NCI-H2196 treated with DMSO at 0.1 percent for 48 hours (cell line): Measurements from ENCODE around the gene OR4A47.
"Not testable (repeated sequence)": the region's sequence is repeated elsewhere in the genome, so short reads cannot be mapped to it uniquely, and the experiment has no call there.

Experiments used
- DNase-seq: peaks from one replicate; lab custom pipeline; 2025; ENCODE audit not compliant: unreplicated experiment; lab: John Stamatoyannopoulos, UW

Gene OR4A47, protein sequence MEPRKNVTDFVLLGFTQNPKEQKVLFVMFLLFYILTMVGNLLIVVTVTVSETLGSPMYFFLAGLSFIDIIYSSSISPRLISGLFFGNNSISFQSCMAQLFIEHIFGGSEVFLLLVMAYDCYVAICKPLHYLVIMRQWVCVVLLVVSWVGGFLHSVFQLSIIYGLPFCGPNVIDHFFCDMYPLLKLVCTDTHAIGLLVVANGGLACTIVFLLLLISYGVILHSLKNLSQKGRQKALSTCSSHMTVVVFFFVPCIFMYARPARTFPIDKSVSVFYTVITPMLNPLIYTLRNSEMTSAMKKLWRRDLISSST

DNA sequence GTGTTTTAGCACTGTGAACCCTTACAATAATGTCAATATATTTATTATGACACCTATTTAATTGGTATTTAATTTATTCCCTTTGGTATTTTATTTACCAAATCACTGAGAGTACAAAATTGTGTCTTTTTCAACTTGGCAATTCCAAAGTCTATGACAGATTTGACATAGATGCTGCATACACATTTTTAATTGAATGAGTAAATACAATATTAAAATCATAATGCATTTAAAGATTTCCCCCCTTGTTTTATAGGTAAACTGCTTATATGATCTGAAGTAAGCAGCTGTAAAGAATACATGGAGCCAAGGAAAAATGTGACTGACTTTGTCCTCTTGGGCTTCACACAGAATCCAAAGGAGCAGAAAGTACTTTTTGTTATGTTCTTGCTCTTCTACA is at the start of gene OR4A47:
TSS of gene OR4A47 (plus strand) at position 301 of the 400 bp plus-strand sequence. CDS start at position 301, 0 bp downstream.
- DNase-seq = not testable (repeated sequence)

GRCh38 chr11:48455909-48456308 is 32.7 kb upstream of the OR4A47 start:
- DNase-seq = not testable (repeated sequence)

DNA sequence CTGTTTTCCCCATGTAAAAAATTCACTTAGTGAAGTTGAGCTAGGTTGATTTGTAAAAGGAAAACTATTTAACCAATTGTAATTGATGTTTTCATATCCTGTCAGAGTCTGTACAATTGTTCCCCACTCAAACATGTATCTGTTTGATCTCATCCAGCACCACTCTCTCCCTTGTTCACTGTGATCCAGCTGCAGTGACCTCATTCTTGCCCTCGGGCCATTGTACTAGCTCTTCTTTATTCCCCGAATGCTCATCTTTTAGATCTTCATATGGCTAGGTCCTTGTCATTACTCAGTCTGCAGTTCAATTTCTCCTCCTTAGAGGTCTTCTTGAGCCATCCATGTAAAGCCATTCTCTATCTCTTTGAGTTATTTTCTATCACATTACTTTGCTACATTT is 14.6 kb upstream of the OR4A47 start:
- DNase-seq = not testable (repeated sequence)

- DNase-seq = not testable (repeated sequence)
These were observed 13.9 kb upstream of the OR4A47 start for GRCh38 chr11:48474703-48475102.

DNA sequence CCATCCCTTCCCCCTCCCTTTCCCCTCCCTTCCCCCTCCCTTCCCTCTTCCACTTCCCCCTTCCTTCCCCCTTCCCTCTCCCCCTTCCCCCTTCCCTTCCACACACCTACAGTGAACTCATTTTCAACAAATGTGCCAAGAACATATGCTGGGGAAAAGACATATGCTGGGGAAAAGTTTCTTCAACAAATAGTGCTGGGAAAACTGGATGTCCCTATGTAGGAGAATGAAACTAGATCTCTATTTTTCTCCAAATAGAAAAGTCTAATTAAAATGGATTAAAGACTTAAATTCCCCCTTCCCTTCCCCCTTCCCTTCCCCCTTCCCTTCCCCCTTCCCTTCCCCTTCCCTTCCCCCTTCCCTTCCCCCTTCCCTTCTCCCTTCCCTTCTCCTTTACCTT is 17.6 kb downstream of the OR4A47 start:
- DNase-seq = not testable (repeated sequence)

DNA sequence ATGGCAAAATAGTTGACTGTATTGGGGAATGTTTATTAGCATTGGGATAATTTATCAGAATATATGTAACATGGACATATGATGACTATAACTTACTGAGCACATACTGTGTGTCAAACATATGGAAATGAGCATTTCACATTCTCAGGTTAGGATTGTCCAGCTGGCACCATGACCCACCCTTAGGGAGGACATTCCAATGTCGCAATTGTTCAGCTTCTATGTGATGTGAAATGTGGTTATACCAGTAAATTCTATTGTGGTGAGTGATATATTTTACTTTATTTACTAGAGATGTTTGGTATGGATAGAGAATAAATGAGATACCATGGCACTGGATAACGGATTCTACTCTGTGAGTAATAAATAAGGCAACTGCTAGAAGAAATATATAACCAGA is 50.4 kb downstream of the OR4A47 start:
- DNase-seq = no peak
